GM12878 (cell line): Measurements from ENCODE around the gene ARHGAP12. TPM values are rescaled to one million over a fixed set of nuclear protein-coding genes. Genes with fewer than 3 reads are reported as not detected.

ENCODE experiments used
- ATAC-seq: fragments of 200-7000 bp; cut with Tn5 transposase; 3 replicates; pipeline ENCODE4 v1.9.1; 2020; ENCODE audit warnings: mild to moderate bottlenecking, moderate library complexity
- BruUV-seq: library from RNA; stranded (reverse); fragments of 400-500 nt; replicated peaks from 2 replicates; lab custom pipeline; 2021; lab: Mats Ljungman, UMichigan
- CTCF ChIA-PET: fragments of 300-600 bp; sonication (Branson Sonifier 250); formaldehyde crosslinking; extraction: SDS; loops from one replicate; lab custom pipeline; 2021; ENCODE audit warnings: inconsistent platforms; lab: Yijun Ruan, JAX
- POLR2A ChIA-PET: fragments of 350-600 bp; formaldehyde crosslinking; extraction: SDS; loops from one replicate; lab custom pipeline; 2021; ENCODE audit warnings: inconsistent platforms; lab: Charles Lee
- RAD21 ChIA-PET: fragments of 300-600 bp; sonication (Branson Sonifier 250); formaldehyde crosslinking; loops from one replicate; lab custom pipeline; 2023; ENCODE audit warnings: antibody characterized with exemption; ENCODE audit not compliant: unreplicated experiment; lab: Charles Lee
- SMC1A ChIA-PET: fragments of 300-600 bp; sonication (Branson Sonifier 250); formaldehyde crosslinking; loops from one replicate; lab custom pipeline; 2023; ENCODE audit not compliant: unreplicated experiment, uncharacterized antibody; lab: Charles Lee
- DNase-seq: peaks from one replicate; pipeline ENCODE4 v3.0.0-alpha.2; 2011; ENCODE audit warnings: low read depth, low spot score
- FAIRE-seq: peaks from 3 replicates; lab custom pipeline; 2011; peaks lifted over from hg19 to GRCh38; lab: Jason Lieb, UNC
- H2AFZ ChIP-seq: 2 replicates; pipeline ENCODE4 v1.6.0; 2011; ENCODE audit warnings: low read depth, low read length, control low read depth; ENCODE audit not compliant: control insufficient read depth
- H3K27ac ChIP-seq: 2 replicates; pipeline ENCODE4 v1.5.1; 2011; ENCODE audit warnings: control low read depth; ENCODE audit not compliant: control insufficient read depth, insufficient read depth
- H3K27me3 ChIP-seq, 2 experiments: replicated peaks in 1 of 2; 2 replicates each; pipeline versions ENCODE4 v1.6.0 to v1.6.1; 2011; ENCODE audit warnings: low read length in 1 of 2; ENCODE audit not compliant: control insufficient read depth in 2 of 2, insufficient read depth in 2 of 2
- H3K36me3 ChIP-seq, 2 experiments: 2 replicates each; pipeline ENCODE4 v1.5.1; 2011; ENCODE audit warnings: low read length in 1 of 2; ENCODE audit not compliant: control insufficient read depth in 2 of 2, insufficient read depth in 2 of 2
- H3K4me1 ChIP-seq: 2 replicates; pipeline ENCODE4 v1.6.1; 2011; ENCODE audit warnings: mild to moderate bottlenecking, low read length, moderate library complexity, mixed read lengths; ENCODE audit not compliant: control insufficient read depth, insufficient read depth
- H3K4me2 ChIP-seq: 2 replicates; pipeline ENCODE4 v1.6.0; 2011; ENCODE audit warnings: control low read depth; ENCODE audit not compliant: control insufficient read depth, insufficient read depth
- H3K4me3 ChIP-seq: fragments of 200-600 bp; sonication (generic); 2 replicates; pipeline ENCODE4 v1.5.1; 2016
- H3K79me2 ChIP-seq: 2 replicates; pipeline ENCODE4 v1.6.0; 2011; ENCODE audit warnings: low read length; ENCODE audit not compliant: control insufficient read depth, insufficient read depth
- H3K9ac ChIP-seq: 2 replicates; pipeline ENCODE4 v1.8.0; 2011; ENCODE audit warnings: low read length, control low read depth, mixed read lengths; ENCODE audit not compliant: control insufficient read depth, insufficient read depth
- H3K9me3 ChIP-seq: replicated peaks from 3 replicates; pipeline ENCODE4 v1.5.1; 2011; ENCODE audit warnings: mild to moderate bottlenecking, low read length; ENCODE audit not compliant: control insufficient read depth, insufficient read depth
- H4K20me1 ChIP-seq: 2 replicates; pipeline ENCODE4 v1.6.0; 2011; ENCODE audit not compliant: control insufficient read depth, insufficient read depth
- CBX5 ChIP-seq: sonication (generic); IDR thresholded peaks from 2 replicates; pipeline ENCODE4 v1.6.1; 2016; ENCODE audit warnings: low read depth, moderate library complexity, mild to moderate bottlenecking, inconsistent platforms
- CHD2 ChIP-seq: IDR thresholded peaks from 2 replicates; pipeline ENCODE4 v1.6.1; 2011; ENCODE audit warnings: low read depth, low read length, improper control_type of control experiment, borderline replicate concordance
- FOXM1 ChIP-seq: IDR thresholded peaks from 2 replicates; pipeline ENCODE4 v1.6.1; 2012; ENCODE audit warnings: low read depth, mild to moderate bottlenecking, inconsistent platforms, low read length, moderate library complexity
- HSF1 ChIP-seq: fragments of 150-350 bp; IDR thresholded peaks from 2 replicates; pipeline ENCODE4 v1.6.1; 2014; ENCODE audit warnings: mild to moderate bottlenecking, low read depth, low read length
- MYC ChIP-seq: IDR thresholded peaks from 2 replicates; pipeline ENCODE4 v1.6.1; 2011; ENCODE audit warnings: mild to moderate bottlenecking, low read length, moderate library complexity, inconsistent platforms; ENCODE audit not compliant: insufficient read depth, insufficient replicate concordance, insufficient read length, severe bottlenecking
- NBN ChIP-seq: fragments of 450-650 bp; IDR thresholded peaks from 2 replicates; pipeline ENCODE4 v1.6.1; 2016
- TAF1 ChIP-seq: IDR thresholded peaks from 2 replicates; pipeline ENCODE4 v1.6.1; 2011; ENCODE audit warnings: mild to moderate bottlenecking, low read depth, low read length, borderline replicate concordance
- ZNF274 ChIP-seq: IDR thresholded peaks from one replicate; pipeline ENCODE4 v1.8.0; 2011; ENCODE audit not compliant: insufficient read length, insufficient read depth
- WGBS: methylation state at CpG from one replicate; pipeline ENCODE4 v1.1.6; 2016; ENCODE audit warnings: low lambda C conversion rate; ENCODE audit not compliant: insufficient replicate concordance, insufficient coverage; ENCODE audit errors: missing lambda C conversion rate; 5-methylcytosine and 5-hydroxymethylcytosine counted together
- in situ Hi-C: fragments of 300-500 bp; cut with MboI; formaldehyde crosslinking; loops from 9 replicates; pipeline ENCODE4 v1.14.3; 2018; ENCODE audit warnings: mixed read lengths
- intact Hi-C: fragments of 100-400 bp; cut with micrococcal nuclease; formaldehyde crosslinking; loops from one replicate; pipeline ENCODE4 v1.14.2; 2022; ENCODE audit not compliant: unreplicated experiment
- polyA plus RNA-seq, 11 experiments: library from polyadenylated mRNA; depleted of rRNA in 4 of 11; unstranded in 6 of 11; stranded (reverse) in 5 of 11; fragments of >200 nt; fragmentation: Nextera tagmentation in 4 of 11; fragmentation: Illumina TruSeq in 1 of 11; extraction: Ambion mirVana in 4 of 11; extraction: Trizol in 1 of 11; gene quantifications; 1 replicate in 1 of 11; 2 replicates in 10 of 11; pipeline versions ENCODE4 v1.2.1 to v1.2.3, GENCODE V29; 2011 to 2016; ENCODE audit warnings: inconsistent platforms in 2 of 11, missing spikeins in 2 of 11, low read depth in 1 of 11
- total RNA-seq, 4 experiments: library from RNA; depleted of rRNA in 3 of 4; stranded (reverse); fragments of >200 nt in 3 of 4; fragmentation: Illumina TruSeq in 1 of 4; extraction: Trizol in 1 of 4; gene quantifications; 2 replicates each; pipeline versions ENCODE4 v1.2.1 to v1.2.3, GENCODE V29; 2013 to 2021

Gene ARHGAP12
- total and polyA plus RNA-seq, 10 of the 15 experiments (the other 5 are each of a cell fraction or from before 2014, with no cell fraction given) = 5.4 to 15.6 (median 8.5) TPM

GRCh38 chr10:31974434-31975124 is 45.9 kb upstream of the ARHGAP12 start:
- CTCF ChIA-PET = interaction anchor here (1.2 to 2.2 kb wide), 2 partner anchors 8 to 112 kb away, joined by 6 read pairs; no protein-coding TSS in a partner anchor

More at GRCh38 chr10:31974434-31975124, 45.9 kb upstream of the ARHGAP12 start:
- DNase-seq (no peak), ATAC-seq (no peak), FAIRE-seq (no peak)
- H3K27me3 ChIP-seq = no peaks in the 10 kb centered on the region
- no peak overlapping the region for H3K4me3 ChIP-seq
- H4K20me1 ChIP-seq = no peaks in the 10 kb centered on the region
- no peaks in the 10 kb centered on the region for H3K79me2 ChIP-seq
- no peak overlapping the region for H3K4me2 ChIP-seq
- BruUV-seq = no TSS peak
- in situ Hi-C loops = no loop called here
- SMC1A ChIA-PET = interaction anchor here (0.9 kb wide), 1 partner anchor 9 kb away, joined by 3 read pairs; no protein-coding TSS in a partner anchor
- RAD21 ChIA-PET = interaction anchor here (0.9 kb wide), 1 partner anchor 112 kb away, joined by 3 read pairs; no protein-coding TSS in a partner anchor
- no peak for TF ChIP-seq ZNF274
- TF ChIP-seq TAF1 = no peak
- no peak for TF ChIP-seq NBN
- no peak for TF ChIP-seq FOXM1
- TF ChIP-seq CHD2 = no peak
- TF ChIP-seq MYC = no peak
- TF ChIP-seq CBX5 = no peak
- TF ChIP-seq HSF1 = no peak
- 54% methylated on average over 4 of the region's 4 CpGs for WGBS
- no peak overlapping the region for H3K9ac ChIP-seq
- H3K4me1 ChIP-seq = 0 out of 2 replicates have a peak, but pooled peaks cover 3% of the 10 kb centered on the region
- POLR2A ChIA-PET = no interaction called here
- H3K9me3 ChIP-seq = no peaks in the 10 kb centered on the region
- H3K27ac ChIP-seq = no peak overlapping the region
- no peak overlapping the region for H2AFZ ChIP-seq
- no peaks in the 10 kb centered on the region for H3K36me3 ChIP-seq
- intact Hi-C loops = no loop called here
